ENCODE measurements around the gene SZT2. TPM values are rescaled to one million over a fixed set of nuclear protein-coding genes. Genes with fewer than 3 reads are reported as not detected.

SZT2 gene
- total and polyA plus RNA-seq, 2 of the 13 experiments (the other 11 are each of a cell fraction or from before 2014, with no cell fraction given), result 8.0 to 8.8 TPM

GRCh38 chr1:43367904-43368645, 21.6 kb upstream of the SZT2 start, which contains the start of gene ELOVL1 (continued):
- TF ChIP-seq ARID4A (CRISPR knock-in tag; IDR thresholded peaks at IDR 0.05; ENCODE audit: borderline replicate concordance), result peak; percentile 73; the same call in 1 of the 2 replicates
- no peak for TF ChIP-seq EHMT2 (IDR thresholded peaks at IDR 0.05; ENCODE audit: borderline replicate concordance, low read depth, low read length)
- peak; percentile 69 for TF ChIP-seq RFXAP (CRISPR knock-in tag; IDR thresholded peaks at IDR 0.05; ENCODE audit: borderline replicate concordance)
- TF ChIP-seq MXD4 (CRISPR knock-in tag; IDR thresholded peaks at IDR 0.05), result peak; percentile 94
- TF ChIP-seq ZBTB7A (CRISPR knock-in tag; IDR thresholded peaks at IDR 0.05), result peak; percentile 89
- no peak for TF ChIP-seq MAFK (conservative IDR thresholded peaks at IDR 0.05 in 1 of 2, IDR thresholded peaks at IDR 0.05 in 1 of 2; ENCODE audit: low read length in 2 of 2)
- TF ChIP-seq ZMYM2 (CRISPR knock-in tag; IDR thresholded peaks at IDR 0.05), result 0 out of 2 replicates have a peak, but pooled peaks have one; percentile 60
- peak; percentile 73 for TF ChIP-seq ZNF607 (CRISPR knock-in tag; IDR thresholded peaks at IDR 0.05; ENCODE audit: borderline replicate concordance)
- 0 out of 2 replicates have a peak, but pooled peaks have one; percentile 54 for TF ChIP-seq SAFB2 (CRISPR knock-in tag; IDR thresholded peaks at IDR 0.05; ENCODE audit: borderline replicate concordance, low read depth)
- TF ChIP-seq JARID2 (CRISPR knock-in tag; IDR thresholded peaks at IDR 0.05; ENCODE audit: insufficient replicate concordance), result peak; percentile 80
- TF ChIP-seq MED8 (CRISPR knock-in tag; IDR thresholded peaks at IDR 0.05; ENCODE audit: insufficient replicate concordance), result peak; percentile 36
- TF ChIP-seq SALL1 (CRISPR knock-in tag; IDR thresholded peaks at IDR 0.05), result peak; percentile 89
- peak; percentile 75; the same call in 1 of the 2 replicates for TF ChIP-seq KAT7 (CRISPR knock-in tag; IDR thresholded peaks at IDR 0.05; ENCODE audit: borderline replicate concordance)
- peak; percentile 45 for TF ChIP-seq HINFP (CRISPR knock-in tag; IDR thresholded peaks at IDR 0.05; ENCODE audit: low read depth)
- peak; percentile 88; the same call in 1 of the 2 replicates for TF ChIP-seq ZNF703 (CRISPR knock-in tag; IDR thresholded peaks at IDR 0.05; ENCODE audit: borderline replicate concordance)
- peak; percentile 81; the same call in 1 of the 2 replicates for TF ChIP-seq ZFP90 (CRISPR knock-in tag; IDR thresholded peaks at IDR 0.05; ENCODE audit: borderline replicate concordance)
- no peak for TF ChIP-seq NBN (conservative IDR thresholded peaks at IDR 0.05)
- peak; percentile 63 for TF ChIP-seq ZNF574 (CRISPR knock-in tag; IDR thresholded peaks at IDR 0.05)
- TF ChIP-seq TOE1 (CRISPR knock-in tag; IDR thresholded peaks at IDR 0.05), result 0 out of 2 replicates have a peak, but pooled peaks have one; percentile 55
